ENCODE data around the gene LMBRD1. TPM values are rescaled to one million over a fixed set of nuclear protein-coding genes. Genes with fewer than 3 reads are reported as not detected.
"Not testable (repeated sequence)": the region's sequence is repeated elsewhere in the genome, so short reads cannot be mapped to it uniquely, and the experiment has no call there.

LMBRD1 gene
- total and polyA plus RNA-seq, 2 experiments from 2014 or later: 14.4 to 24.4 TPM

DNA sequence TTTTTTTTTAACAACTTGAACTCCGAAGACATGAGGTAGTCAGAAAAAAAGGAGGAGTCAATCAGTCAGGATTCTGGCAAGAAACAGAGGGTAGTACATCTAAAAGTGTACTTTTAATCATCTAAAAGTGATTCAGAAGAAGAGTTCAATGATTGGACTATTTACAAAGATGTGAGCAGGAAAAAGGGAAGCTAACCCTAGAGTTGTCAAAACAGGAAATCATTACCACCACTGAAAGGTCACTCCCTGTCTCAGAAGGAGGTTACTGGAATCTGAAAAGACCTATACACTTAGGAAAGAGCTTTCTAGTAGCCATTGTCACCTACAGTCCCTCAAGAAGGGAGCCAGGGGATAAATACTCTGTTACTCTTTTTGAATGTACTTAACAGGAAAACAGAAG lies 16.7 kb upstream of the LMBRD1 start:
- Histone ChIP-seq H3K4me1 (ENCODE audit: low read depth) (no peaks in the 10 kb centered on the region), H3K9me3 (ENCODE audit: low read depth) (no peaks in the 10 kb centered on the region), H3K36me3 (no peaks in the 10 kb centered on the region), H3K27ac (no peak overlapping the region), H3K27me3 (no peaks in the 10 kb centered on the region), H3K4me3 (no peak overlapping the region)
- no peak for DNase-seq (ENCODE audit: low read depth in 1 of 2, low spot score in 1 of 2)
- TF ChIP-seq, protein P1, sequence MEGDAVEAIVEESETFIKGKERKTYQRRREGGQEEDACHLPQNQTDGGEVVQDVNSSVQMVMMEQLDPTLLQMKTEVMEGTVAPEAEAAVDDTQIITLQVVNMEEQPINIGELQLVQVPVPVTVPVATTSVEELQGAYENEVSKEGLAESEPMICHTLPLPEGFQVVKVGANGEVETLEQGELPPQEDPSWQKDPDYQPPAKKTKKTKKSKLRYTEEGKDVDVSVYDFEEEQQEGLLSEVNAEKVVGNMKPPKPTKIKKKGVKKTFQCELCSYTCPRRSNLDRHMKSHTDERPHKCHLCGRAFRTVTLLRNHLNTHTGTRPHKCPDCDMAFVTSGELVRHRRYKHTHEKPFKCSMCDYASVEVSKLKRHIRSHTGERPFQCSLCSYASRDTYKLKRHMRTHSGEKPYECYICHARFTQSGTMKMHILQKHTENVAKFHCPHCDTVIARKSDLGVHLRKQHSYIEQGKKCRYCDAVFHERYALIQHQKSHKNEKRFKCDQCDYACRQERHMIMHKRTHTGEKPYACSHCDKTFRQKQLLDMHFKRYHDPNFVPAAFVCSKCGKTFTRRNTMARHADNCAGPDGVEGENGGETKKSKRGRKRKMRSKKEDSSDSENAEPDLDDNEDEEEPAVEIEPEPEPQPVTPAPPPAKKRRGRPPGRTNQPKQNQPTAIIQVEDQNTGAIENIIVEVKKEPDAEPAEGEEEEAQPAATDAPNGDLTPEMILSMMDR (IDR thresholded peaks at IDR 0.05; ENCODE audit: low read depth, low read length): no peak

DNA sequence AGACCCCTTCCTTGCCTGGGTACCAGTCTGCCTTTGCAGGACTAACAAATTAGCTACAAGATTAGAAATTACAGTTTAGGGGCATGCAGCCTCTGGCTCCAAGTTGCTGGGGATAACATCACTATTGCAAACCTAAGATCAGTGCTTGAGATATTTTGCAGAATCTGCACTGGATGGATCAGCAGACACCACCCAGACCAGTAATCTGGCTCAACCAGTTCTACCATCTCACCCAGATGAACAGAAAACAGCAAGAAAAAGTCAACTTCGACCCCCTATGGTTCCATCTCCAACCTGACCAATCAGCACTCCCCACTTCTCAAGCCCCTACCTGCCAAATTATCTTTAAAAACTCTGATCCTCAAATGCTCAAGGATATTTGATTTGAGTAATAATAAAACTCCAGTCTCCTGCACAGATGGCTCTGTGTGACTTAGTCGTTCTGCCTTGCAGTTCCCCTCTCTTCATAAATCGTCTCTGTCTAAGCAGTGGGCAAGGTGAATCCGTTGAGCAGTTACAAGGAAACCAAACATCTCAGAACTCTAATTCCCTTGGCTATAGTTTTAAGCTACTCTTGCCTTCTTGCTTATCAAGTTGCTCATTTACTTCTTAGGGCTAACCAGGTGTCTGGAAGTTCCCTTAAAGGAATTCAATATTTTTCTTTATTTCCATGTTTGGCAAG lies 16.1 kb upstream of the LMBRD1 start:
- DNase-seq (ENCODE audit: low read depth in 1 of 2, low spot score in 1 of 2): no peak
- H3K27ac ChIP-seq: no peak overlapping the region
- TF ChIP-seq, protein P1 (IDR thresholded peaks at IDR 0.05; ENCODE audit: low read depth, low read length): no peak
- no peaks in the 10 kb centered on the region for H3K9me3 ChIP-seq (ENCODE audit: low read depth)
- H3K4me1 ChIP-seq (ENCODE audit: low read depth): no peaks in the 10 kb centered on the region
- no peaks in the 10 kb centered on the region for H3K27me3 ChIP-seq
- H3K36me3 ChIP-seq: no peaks in the 10 kb centered on the region
- H3K4me3 ChIP-seq: no peak overlapping the region

DNA sequence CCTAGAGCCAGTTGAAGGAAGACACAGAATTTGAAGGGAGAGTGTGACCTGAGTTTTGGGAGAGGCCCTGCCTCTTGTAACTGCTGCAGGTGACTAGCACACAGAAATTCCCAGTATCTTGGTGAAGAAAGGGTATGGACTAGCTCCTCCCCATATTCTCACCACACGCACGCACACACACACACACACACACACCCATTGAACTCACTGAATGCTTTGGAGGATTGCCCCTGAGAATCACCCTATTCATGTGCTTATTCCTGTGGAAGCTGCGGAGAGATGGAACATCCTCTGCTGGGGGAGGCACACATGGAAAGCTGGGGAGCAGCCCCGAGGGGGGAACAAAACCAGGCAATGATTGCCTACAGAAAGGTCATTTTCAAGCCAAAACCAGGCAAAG lies 6.2 kb upstream of the LMBRD1 start:
- Histone ChIP-seq H3K4me1 (ENCODE audit: low read depth) (no peaks in the 10 kb centered on the region), H3K9me3 (ENCODE audit: low read depth) (no peaks in the 10 kb centered on the region), H3K27ac (no peak overlapping the region), H3K27me3 (no peaks in the 10 kb centered on the region), H3K4me3 (no peak overlapping the region), H3K36me3 (no peaks in the 10 kb centered on the region)
- DNase-seq (ENCODE audit: low read depth in 1 of 2, low spot score in 1 of 2): no peak
- TF ChIP-seq, protein P1 (IDR thresholded peaks at IDR 0.05; ENCODE audit: low read depth, low read length): no peak

DNA sequence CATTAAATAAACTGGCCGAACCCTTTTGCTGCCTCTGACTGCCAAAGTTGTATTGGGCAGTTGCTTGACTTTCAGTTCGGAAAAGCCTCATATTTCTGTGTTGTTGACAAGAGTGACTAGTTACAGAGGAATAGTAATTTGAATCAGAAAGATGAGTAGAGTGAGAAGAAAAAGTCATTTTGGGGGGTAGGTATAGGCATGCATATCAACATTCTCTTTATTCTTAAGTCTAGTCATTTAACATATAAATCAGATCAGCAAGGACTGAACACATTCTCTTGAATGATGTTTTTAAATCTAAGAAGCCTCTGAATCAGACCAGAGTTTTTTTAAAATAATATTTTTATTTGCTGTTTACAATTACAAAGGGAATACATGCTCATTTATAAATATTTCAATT lies 4.9 kb upstream of the LMBRD1 start:
- Histone ChIP-seq H3K27me3 (no peaks in the 10 kb centered on the region), H3K4me3 (no peak overlapping the region), H3K4me1 (ENCODE audit: low read depth) (no peaks in the 10 kb centered on the region), H3K36me3 (no peaks in the 10 kb centered on the region), H3K27ac (no peak overlapping the region), H3K9me3 (ENCODE audit: low read depth) (no peaks in the 10 kb centered on the region)
- DNase-seq (ENCODE audit: low read depth in 1 of 2, low spot score in 1 of 2): no peak
- TF ChIP-seq, protein P1 (IDR thresholded peaks at IDR 0.05; ENCODE audit: low read depth, low read length): no peak

DNA sequence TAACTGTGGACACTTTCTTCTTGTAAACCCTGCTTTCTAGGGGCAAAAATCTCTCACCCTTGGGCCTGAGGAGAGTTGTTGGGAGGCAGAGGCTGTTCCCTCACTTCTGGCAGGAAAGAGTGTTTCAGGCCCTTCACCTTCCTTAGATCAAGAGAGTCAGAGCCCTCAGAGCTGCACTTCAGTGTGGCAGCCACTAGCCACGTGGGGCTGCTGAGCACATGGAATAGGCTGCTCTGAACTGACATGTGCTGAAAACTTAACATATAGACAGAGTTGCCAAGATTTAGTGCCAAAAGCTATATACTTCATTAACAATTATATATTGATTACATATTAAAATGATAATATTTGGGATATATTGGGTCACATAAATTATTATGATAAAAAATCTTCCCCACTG lies 4.4 kb upstream of the LMBRD1 start:
- Histone ChIP-seq H3K36me3 (no peaks in the 10 kb centered on the region), H3K27me3 (no peaks in the 10 kb centered on the region), H3K4me3 (no peak overlapping the region), H3K4me1 (ENCODE audit: low read depth) (no peaks in the 10 kb centered on the region), H3K9me3 (ENCODE audit: low read depth) (no peaks in the 10 kb centered on the region), H3K27ac (no peak overlapping the region)
- no peak for DNase-seq (ENCODE audit: low read depth in 1 of 2, low spot score in 1 of 2)
- TF ChIP-seq, protein P1 (IDR thresholded peaks at IDR 0.05; ENCODE audit: low read depth, low read length): no peak

DNA sequence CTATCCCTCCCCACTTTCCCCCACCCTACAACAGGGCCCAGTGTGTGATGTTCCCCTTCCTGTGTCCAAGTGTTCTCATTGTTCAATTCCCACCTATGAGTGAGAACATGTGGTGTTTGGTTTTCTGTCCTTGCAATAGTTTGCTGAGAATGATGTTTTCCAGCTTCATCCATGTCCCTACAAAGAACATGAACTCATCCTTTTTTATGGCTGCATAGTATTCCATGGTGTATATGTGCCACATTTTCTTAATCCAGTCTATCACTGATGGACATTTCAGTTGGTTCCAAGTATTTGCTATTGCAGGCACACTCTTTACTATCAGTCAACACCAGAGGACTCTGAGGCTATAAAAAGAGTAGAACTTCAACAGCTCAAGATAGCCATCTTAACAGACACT lies 2.0 kb upstream of the LMBRD1 start:
- not testable (repeated sequence) for H3K27me3 ChIP-seq; DNase-seq (ENCODE audit: low read depth in 1 of 2, low spot score in 1 of 2); H3K4me3 ChIP-seq; H3K9me3 ChIP-seq (ENCODE audit: low read depth); H3K4me1 ChIP-seq (ENCODE audit: low read depth); H3K27ac ChIP-seq; H3K36me3 ChIP-seq

Measured in cardiac muscle cell (in vitro differentiated cells and primary cell).